Stimulated activated naive CD8-positive, alpha-beta T cell treated with anti-CD3 and anti-CD28 coated beads, Interleukin-15, amount 100 ng/mL, for 72 hours (primary cell): ENCODE data around the gene RAB3A.
A peak's percentile ranks its signal among the peaks of the same experiment; 100 is the strongest.
"Not testable (repeated sequence)": the region's sequence is repeated elsewhere in the genome, so short reads cannot be mapped to it uniquely, and the experiment has no call there.

Experiments used
- ATAC-seq: fragments of 150-1000 bp; cut with Tn5 transposase; 2 replicates; pipeline ENCODE4 v1.10.0; 2021; ENCODE audit warnings: mild to moderate bottlenecking, moderate library complexity
- DNase-seq, 2 donors: peaks; one replicate each; pipeline ENCODE4 v3.0.0; 2021 to 2022
- H3K27ac Mint-ChIP-seq, 2 donors: one replicate each; pipeline ENCODE4 v1.8.0; 2022; ENCODE audit warnings: mild to moderate bottlenecking in 2 of 2, mixed read lengths in 2 of 2, moderate library complexity in 2 of 2
- H3K27me3 Mint-ChIP-seq: one replicate; pipeline ENCODE4 v1.8.0; 2022; ENCODE audit warnings: mixed read lengths
- H3K4me1 Mint-ChIP-seq: one replicate; pipeline ENCODE4 v1.8.0; 2022; ENCODE audit warnings: mild to moderate bottlenecking, mixed read lengths
- H3K4me3 Mint-ChIP-seq, 2 donors: one replicate each; pipeline ENCODE4 v1.8.0; 2022; ENCODE audit warnings: mild to moderate bottlenecking in 2 of 2, mixed read lengths in 2 of 2, moderate library complexity in 1 of 2
- H3K9me3 Mint-ChIP-seq, 2 donors: one replicate each; pipeline ENCODE4 v1.8.0; 2022; ENCODE audit warnings: mixed read lengths in 2 of 2

RAB3A gene

DNA sequence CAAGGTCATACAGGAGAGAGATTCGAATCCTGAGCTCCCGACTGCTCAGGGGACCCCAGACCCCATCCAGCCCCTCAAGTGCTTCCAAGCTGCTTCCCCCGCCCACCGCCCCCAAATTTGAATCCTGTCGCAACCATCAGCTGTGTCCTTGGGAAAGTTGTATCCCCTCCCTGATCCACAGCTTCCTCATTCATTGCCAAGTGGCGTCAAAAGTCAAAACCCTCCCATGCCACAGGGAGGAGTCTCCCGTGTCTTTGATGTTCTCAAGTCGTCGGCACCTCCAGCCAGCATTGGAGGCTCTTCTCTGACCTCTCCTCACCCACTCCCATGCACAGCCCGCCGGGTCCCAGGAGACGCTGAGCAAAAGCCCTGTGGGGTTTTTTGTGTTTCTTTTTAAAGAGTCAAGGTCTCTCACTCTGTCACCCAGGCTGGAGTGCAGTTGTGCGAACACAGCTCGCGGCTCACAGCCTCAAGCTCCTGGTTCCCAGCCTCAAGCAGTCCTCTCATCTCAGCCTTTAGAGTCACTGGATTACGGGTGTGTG is 33.1 kb downstream of the RAB3A start:
- Mint-ChIP-seq H3K4me1 (peaks cover 43% of the 10 kb centered on the region), H3K4me3 (no peak overlapping the region), H3K27me3 (no peaks in the 10 kb centered on the region), H3K27ac (no peak overlapping the region), H3K9me3 (no peaks in the 10 kb centered on the region)
- no peak for ATAC-seq
- no peak for DNase-seq

GRCh38 chr19:18168673-18169381 is 35.0 kb downstream of the RAB3A start:
- ATAC-seq (no peak), DNase-seq (no peak)
- Mint-ChIP-seq H3K4me1 (peaks cover 26% of the 10 kb centered on the region), H3K4me3 (no peak overlapping the region), H3K27me3 (no peaks in the 10 kb centered on the region), H3K9me3 (no peaks in the 10 kb centered on the region), H3K27ac (no peak overlapping the region)

- peaks cover 18% of the 10 kb centered on the region for H3K4me1 Mint-ChIP-seq
Observed at GRCh38 chr19:18167975-18168645, 35.7 kb downstream of the RAB3A start.

GRCh38 chr19:18167011-18167410 is 36.8 kb downstream of the RAB3A start:
- no peak for ATAC-seq

More at GRCh38 chr19:18167975-18168645, 35.7 kb downstream of the RAB3A start:
- ATAC-seq: peak; percentile 94
- H3K4me3 Mint-ChIP-seq: no peak overlapping the region
- H3K27ac Mint-ChIP-seq: peak overlapping the region in 1 of 2 donors; percentile 48
- no peaks in the 10 kb centered on the region for H3K27me3 Mint-ChIP-seq
- H3K9me3 Mint-ChIP-seq: no peaks in the 10 kb centered on the region
- DNase-seq: peak; percentile 67 to 71

GRCh38 chr19:18165794-18166544 is 37.9 kb downstream of the RAB3A start:
- Mint-ChIP-seq H3K27me3 (no peaks in the 10 kb centered on the region), H3K9me3 (no peaks in the 10 kb centered on the region), H3K4me3 (no peak overlapping the region), H3K4me1 (peaks cover 15% of the 10 kb centered on the region), H3K27ac (no peak overlapping the region)
- ATAC-seq (no peak), DNase-seq (no peak)

More at GRCh38 chr19:18167011-18167410, 36.8 kb downstream of the RAB3A start:
- Mint-ChIP-seq H3K27me3 (no peaks in the 10 kb centered on the region), H3K27ac (no peak overlapping the region), H3K4me3 (no peak overlapping the region), H3K4me1 (peaks cover 14% of the 10 kb centered on the region), H3K9me3 (no peaks in the 10 kb centered on the region)
- DNase-seq: no peak

DNA sequence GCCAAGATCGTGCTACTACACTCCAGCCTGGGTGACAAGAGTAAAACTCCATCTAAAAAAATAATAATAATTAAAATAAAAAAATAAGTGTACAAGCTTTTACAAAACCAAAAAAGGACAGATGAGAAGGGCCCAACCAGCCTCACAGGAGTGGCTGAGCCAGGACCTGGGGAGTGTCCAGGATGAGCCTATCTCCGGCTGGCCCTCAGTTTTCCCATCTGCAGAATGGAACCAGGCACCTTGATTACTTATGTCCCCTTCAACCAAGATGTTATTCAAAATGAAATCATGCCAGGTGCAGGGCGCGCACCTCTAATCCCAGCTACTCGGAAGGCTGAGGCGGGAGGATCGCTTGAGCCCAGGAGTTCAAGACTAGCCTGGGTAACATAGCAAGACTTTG is 39.8 kb downstream of the RAB3A start:
- H3K27ac Mint-ChIP-seq: no peak overlapping the region
- DNase-seq (no peak), ATAC-seq (no peak)
- peaks cover 24% of the 10 kb centered on the region for H3K4me1 Mint-ChIP-seq
- H3K27me3 Mint-ChIP-seq: no peaks in the 10 kb centered on the region
- no peaks in the 10 kb centered on the region for H3K9me3 Mint-ChIP-seq
- H3K4me3 Mint-ChIP-seq: no peak overlapping the region

DNA sequence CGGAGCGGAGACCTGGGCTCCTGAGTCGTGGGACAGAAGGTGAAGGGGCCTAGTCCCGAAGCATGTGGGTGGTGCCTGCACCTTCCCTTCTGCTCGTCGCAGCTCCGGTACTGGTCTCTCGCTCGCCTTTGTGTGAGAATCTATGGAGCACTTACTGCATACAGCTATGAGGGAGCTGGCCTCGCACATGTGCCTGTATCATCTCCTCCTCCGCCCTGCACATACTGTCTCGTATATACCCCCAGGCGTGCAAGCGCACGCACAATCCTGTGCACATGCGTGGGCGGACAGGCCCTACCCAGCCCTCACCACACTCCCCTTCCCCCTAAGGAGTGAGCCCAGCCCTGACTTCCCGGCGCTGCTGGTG is 42.2 kb downstream of the RAB3A start:
- Mint-ChIP-seq H3K27me3 (no peaks in the 10 kb centered on the region), H3K4me1 (peaks cover 25% of the 10 kb centered on the region), H3K9me3 (no peaks in the 10 kb centered on the region), H3K27ac (peak overlapping the region in 1 of 2 donors; percentile 19), H3K4me3 (peak overlapping the region; percentile 37 to 59)
- DNase-seq (no peak), ATAC-seq (peak; percentile 21)

DNA sequence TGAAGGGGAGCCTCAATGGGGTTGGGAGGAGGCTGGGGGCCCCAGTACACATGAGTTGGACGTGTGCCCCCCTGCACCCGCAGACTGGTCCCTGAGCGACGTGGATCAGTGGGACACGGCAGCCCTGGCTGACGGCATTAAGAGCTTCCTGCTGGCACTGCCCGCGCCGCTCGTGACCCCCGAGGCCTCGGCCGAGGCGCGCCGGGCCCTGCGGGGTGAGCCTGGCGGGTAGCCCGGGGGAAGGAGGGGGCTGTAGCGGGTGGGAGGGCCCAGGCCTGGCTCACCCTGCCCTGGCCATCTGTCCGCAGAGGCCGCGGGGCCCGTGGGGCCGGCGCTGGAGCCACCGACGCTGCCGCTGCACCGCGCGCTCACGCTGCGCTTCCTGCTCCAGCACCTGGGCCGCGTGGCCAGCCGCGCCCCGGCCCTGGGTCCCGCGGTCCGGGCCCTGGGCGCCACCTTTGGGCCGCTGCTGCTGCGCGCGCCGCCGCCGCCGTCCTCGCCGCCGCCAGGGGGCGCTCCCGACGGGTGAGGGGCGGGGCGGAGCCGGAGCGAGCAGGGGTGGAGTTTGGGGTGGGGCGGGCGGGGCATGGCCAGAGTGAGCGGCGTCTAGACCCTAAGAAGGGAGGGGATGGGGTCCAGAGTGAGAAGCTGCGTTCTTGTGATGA is 42.7 kb downstream of the RAB3A start:
- ATAC-seq: peak; percentile 91
- H3K27ac Mint-ChIP-seq: peak overlapping the region; percentile 90 to 97
- no peaks in the 10 kb centered on the region for H3K27me3 Mint-ChIP-seq
- no peaks in the 10 kb centered on the region for H3K9me3 Mint-ChIP-seq
- DNase-seq: peak; percentile 83 to 91
- peak overlapping the region; percentile 79 to 83 for H3K4me3 Mint-ChIP-seq
- H3K4me1 Mint-ChIP-seq: peaks cover 30% of the 10 kb centered on the region

- DNase-seq: peak in 1 of 2 donors; percentile 31
- Mint-ChIP-seq H3K4me3 (peak overlapping the region; percentile 79 to 83), H3K4me1 (peaks cover 33% of the 10 kb centered on the region), H3K27ac (peak overlapping the region; percentile 90 to 97), H3K9me3 (no peaks in the 10 kb centered on the region), H3K27me3 (no peaks in the 10 kb centered on the region)
- peak; percentile 2 for ATAC-seq
Observed at GRCh38 chr19:18160493-18160970, 43.3 kb downstream of the RAB3A start.

- no peak for DNase-seq
- H3K4me3 Mint-ChIP-seq: peak overlapping the region in 1 of 2 donors; percentile 79
Observed at GRCh38 chr19:18159810-18160209, 44.0 kb downstream of the RAB3A start.

GRCh38 chr19:18159059-18159616 is 44.7 kb downstream of the RAB3A start:
- H3K27ac Mint-ChIP-seq, DNase-seq, H3K4me3 Mint-ChIP-seq, H3K27me3 Mint-ChIP-seq, ATAC-seq, H3K9me3 Mint-ChIP-seq: not testable (repeated sequence)
- peaks cover 44% of the 10 kb centered on the region for H3K4me1 Mint-ChIP-seq

More at GRCh38 chr19:18159810-18160209, 44.0 kb downstream of the RAB3A start:
- peaks cover 38% of the 10 kb centered on the region for H3K4me1 Mint-ChIP-seq
- ATAC-seq: no peak
- no peak overlapping the region for H3K27ac Mint-ChIP-seq
- H3K9me3 Mint-ChIP-seq: no peaks in the 10 kb centered on the region
- no peaks in the 10 kb centered on the region for H3K27me3 Mint-ChIP-seq

GRCh38 chr19:18158467-18158866 is 45.4 kb downstream of the RAB3A start:
- Mint-ChIP-seq H3K27me3 (no peaks in the 10 kb centered on the region), H3K4me3 (no peak overlapping the region), H3K4me1 (peaks cover 50% of the 10 kb centered on the region), H3K9me3 (no peaks in the 10 kb centered on the region), H3K27ac (no peak overlapping the region)
- DNase-seq (no peak), ATAC-seq (no peak)

GRCh38 chr19:18157465-18158063 is 46.3 kb downstream of the RAB3A start:
- DNase-seq (no peak), ATAC-seq (no peak)
- H3K9me3 Mint-ChIP-seq: no peaks in the 10 kb centered on the region
- peaks cover 50% of the 10 kb centered on the region for H3K4me1 Mint-ChIP-seq
- no peak overlapping the region for H3K27ac Mint-ChIP-seq
- H3K27me3 Mint-ChIP-seq: no peaks in the 10 kb centered on the region
- no peak overlapping the region for H3K4me3 Mint-ChIP-seq

GRCh38 chr19:18156841-18157464 is 46.9 kb downstream of the RAB3A start:
- Mint-ChIP-seq H3K4me1 (peaks cover 53% of the 10 kb centered on the region), H3K4me3 (no peak overlapping the region), H3K9me3 (no peaks in the 10 kb centered on the region), H3K27ac (no peak overlapping the region), H3K27me3 (no peaks in the 10 kb centered on the region)
- no peak for DNase-seq
- ATAC-seq: no peak
